NCI-H345 (cell line): ENCODE measurements around the gene MTG2.
"Not testable (repeated sequence)": the region's sequence is repeated elsewhere in the genome, so short reads cannot be mapped to it uniquely, and the experiment has no call there.

Source experiments
- DNase-seq: peaks from one replicate; lab custom pipeline; 2025; lab: John Stamatoyannopoulos, UW

The MTG2 gene

DNA sequence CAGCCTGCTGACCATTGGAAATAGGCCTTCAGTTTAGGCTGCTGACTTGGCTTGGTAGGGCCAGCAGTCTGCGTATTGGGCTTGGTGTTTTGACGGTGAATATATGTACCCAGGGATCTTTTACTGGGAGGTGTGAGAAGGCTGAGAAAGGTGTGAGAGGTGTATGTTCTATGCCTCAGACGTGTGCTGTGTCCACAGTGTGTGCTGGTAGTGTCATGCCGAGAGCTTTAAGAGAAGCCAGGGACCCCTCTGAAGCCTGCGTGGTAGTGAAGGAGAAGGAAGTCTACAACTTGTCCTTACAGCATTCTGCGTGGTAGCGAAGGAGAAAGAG is 37.2 kb upstream of the MTG2 start:
- DNase-seq: no peak

DNA sequence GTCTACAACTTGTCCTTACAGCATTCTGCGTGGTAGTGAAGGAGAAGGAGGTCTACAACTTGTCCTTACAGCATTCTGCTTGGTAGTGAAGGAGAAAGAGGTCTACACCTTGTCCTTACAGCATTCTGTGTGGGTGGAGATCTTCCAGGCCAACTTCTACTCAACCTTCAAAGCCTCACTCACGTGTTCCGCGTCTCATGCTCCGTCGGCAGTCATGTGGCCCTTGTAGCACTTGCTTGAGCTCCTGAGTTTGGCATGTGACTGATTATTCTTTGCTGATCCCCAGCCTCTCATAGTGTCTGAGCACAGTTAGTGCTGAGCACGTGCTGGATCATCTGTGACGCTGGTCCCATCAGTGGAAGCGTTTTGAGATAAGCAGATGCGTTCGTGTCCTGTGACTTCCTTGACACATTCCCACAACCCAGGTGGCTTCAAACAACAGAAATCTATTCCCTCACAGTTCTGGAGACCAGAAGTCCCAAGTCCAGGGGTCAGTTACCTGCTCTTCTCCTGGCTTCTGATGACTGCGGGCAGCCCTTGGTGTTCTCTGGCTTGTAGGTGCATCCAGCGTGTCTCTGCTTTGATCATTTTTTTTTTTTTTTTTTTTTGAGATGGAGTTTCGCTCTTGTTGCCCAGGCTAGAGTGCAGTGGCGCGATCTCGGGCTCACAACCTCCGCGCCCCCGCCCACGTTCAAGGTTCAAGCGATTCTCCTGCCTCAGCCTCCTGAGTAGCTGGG is 36.6 kb upstream of the MTG2 start:
- DNase-seq: no peak

DNA sequence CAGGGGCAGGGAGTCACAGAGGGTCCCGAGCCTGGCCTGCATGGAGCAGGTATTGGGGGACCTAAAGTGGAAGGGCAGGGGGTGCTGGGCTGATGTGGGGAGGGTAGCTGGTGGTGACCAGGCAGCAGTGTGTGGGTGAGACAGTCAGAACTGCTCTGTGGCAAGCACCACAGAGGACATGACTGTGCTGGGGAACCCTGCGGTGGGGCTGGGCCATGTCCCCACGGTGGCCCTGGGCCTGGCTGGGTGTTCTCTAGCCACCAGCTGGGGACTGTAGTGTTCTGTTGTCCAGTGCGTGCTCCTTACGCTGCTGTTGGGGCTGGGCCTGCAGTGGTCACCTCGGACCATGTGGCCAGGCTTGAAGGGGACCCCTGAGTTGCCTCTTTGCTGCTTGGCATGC is 35.7 kb upstream of the MTG2 start:
- no peak for DNase-seq

DNA sequence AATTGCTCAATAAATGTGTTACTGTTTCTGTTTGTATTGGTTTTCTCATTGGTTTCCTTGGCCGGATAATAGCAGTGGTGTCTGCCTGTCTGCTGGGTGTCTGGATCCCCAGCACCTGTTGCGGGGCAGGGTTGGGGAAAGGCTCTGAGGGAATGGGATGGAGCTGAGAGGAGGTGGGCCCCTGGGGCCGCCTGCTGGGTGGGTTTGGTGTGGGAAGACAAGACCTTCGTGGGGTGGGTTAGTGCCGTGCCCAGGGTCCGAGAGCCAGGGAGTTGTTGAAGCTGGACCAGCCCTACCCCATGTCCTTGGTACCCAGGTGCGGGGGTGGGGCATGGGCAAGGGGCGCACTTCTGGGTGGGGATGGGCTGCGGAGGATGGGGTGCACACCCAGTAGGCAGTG is 35.3 kb upstream of the MTG2 start:
- DNase-seq: no peak

- DNase-seq: not testable (repeated sequence)
These were observed 34.4 kb upstream of the MTG2 start for GRCh38 chr20:62148383-62148782.

DNA sequence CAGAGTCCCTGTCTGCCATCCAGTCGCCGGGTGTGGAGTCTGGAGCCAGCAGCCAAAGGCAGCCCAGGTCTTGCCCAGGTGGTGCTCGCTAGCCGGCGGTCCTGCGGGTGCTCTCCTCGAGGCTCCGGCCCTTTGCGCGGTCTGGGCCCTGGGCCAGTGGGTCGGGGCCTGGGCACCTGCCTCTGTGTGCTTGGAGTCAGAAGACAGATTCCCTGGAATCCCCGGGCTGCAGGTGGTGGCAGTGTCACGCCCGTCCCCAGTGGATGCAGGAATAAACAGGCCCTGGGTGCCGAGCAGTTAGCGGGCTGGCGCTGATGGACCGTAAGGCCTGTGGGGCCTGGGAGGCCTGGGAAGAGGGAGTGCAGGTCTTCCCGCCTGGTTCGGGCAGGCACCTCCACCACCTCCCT is 33.9 kb upstream of the MTG2 start:
- DNase-seq: no peak

GRCh38 chr20:62149532-62150309 is 33.1 kb upstream of the MTG2 start:
- no peak for DNase-seq

GRCh38 chr20:62150310-62150575 is 32.6 kb upstream of the MTG2 start:
- DNase-seq: no peak

GRCh38 chr20:62151225-62151624 is 31.6 kb upstream of the MTG2 start:
- no peak for DNase-seq

DNA sequence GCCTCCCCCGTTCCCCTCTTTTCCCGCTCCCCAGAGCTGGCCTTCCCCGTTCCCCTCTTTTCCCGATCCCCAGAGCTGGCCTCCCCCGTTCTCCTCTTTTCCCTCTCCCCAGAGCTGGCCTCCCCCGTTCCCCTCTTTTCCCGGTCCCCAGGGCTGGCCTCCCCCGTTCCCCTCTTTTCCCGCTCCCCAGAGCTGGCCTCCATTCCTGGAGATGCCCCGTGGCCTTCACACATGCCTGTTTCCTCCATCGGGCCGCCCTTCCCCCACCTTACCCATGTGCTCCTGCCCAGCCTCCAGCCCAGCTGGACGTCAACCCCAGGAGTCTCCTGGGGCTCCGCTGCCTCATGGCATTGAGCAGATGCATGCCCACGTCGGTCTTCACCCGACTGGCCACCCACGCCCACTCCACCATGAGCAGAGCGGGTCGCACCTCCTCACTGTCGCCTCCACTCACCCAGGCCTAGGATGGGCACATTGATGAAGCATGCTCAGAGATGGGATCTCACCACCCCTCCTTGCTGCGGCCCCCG is 30.9 kb upstream of the MTG2 start:
- DNase-seq: no peak

- DNase-seq: no peak
These were observed 27.2 kb upstream of the MTG2 start for GRCh38 chr20:62155428-62156253.

DNA sequence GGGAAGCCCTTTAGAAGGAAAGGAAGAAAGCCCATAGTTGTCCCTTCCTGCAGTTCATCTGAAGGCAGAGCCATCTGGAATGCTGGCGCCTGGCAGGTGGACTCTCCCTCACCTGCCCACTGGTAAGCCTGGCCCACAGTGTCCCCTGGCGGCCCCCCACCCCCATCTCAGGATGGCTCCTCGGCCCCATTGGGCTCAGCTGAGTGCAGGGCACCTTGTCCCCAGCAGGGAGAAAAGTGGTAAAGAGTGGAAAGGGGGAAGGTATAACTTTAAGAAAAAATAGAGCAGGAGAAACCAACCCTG is 26.6 kb upstream of the MTG2 start:
- DNase-seq: no peak

- peak; percentile 37 for DNase-seq
These were observed 26.0 kb upstream of the MTG2 start for GRCh38 chr20:62156592-62157386.

DNA sequence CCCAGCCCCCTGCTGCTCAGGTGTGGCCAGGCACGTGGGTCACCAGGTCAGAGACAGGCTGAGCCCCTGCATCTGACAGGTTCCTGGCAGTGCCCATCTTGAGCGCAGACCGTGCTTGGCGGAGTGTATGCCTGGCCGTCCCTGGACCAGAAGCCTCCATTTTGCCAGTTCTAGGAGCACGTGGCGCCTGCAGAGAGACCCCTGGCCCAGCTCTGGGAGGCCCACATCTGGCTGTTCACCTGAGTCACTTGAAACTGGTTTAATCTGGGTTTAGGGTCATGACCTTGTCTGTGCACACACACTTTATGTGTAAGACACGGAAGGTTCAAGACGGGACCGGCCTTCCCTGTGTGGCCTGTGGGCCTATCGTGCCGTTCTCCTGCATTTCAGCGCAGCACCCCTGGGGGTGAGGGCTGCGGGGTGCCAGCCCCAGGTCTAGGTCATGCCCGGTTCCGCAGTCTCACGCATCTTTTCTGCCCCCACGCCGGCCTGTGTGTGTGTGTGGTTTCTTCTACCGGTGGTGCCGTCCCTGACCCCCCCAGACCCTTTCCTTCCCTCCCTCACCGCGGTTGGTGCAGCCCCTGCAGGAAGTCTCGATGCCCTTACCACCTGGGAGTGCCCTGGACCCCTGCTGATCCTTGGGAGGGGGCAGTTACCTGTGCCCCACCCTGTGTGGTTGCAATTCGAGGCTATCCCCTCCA is 25.3 kb upstream of the MTG2 start:
- DNase-seq: no peak

GRCh38 chr20:62158088-62158400 is 24.8 kb upstream of the MTG2 start:
- DNase-seq: no peak

DNA sequence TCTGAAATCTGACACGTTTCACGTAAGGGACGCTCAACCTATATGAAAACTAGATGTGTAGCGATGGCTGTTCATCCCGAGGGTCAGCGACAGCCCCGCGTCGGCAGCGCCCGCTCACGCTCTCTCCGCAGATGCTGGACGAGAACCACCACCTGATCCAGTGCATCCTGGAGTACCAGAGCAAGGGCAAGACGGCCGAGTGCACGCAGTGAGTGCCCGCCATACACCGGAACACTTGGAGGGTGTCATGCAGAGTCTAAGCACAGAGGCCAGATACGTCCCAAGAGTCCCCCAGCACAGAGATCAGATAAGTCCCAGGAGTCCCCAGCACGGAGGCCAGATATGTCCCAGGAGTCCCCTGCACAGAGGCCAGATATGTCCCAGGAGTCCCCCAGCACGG is 24.3 kb upstream of the MTG2 start:
- no peak for DNase-seq

- no peak for DNase-seq
These were observed 23.8 kb upstream of the MTG2 start for GRCh38 chr20:62159052-62159451.

- no peak for DNase-seq
These were observed 23.0 kb upstream of the MTG2 start for GRCh38 chr20:62159839-62160238.

- DNase-seq: no peak
These were observed 22.6 kb upstream of the MTG2 start for GRCh38 chr20:62160253-62160652.

DNA sequence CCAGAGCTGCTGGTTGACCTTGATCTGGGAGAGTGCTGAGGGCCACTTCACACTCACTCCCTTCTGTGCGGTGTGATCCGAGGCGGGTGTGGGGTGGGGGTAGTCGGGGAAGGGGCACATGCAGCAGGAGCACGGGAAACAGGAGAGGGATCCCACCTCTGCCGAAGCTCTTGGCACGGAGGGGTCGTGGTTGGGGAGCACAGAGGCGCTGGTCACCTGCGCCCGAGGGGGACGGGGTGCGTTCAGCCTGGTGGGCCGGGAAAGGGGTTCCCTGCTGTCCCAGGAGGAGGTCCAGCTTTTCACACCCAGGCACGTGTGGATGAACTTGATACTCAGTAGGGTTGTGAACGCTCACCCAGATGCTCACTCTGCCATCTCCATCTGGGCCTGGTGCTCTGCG is 22.0 kb upstream of the MTG2 start:
- no peak for DNase-seq

DNA sequence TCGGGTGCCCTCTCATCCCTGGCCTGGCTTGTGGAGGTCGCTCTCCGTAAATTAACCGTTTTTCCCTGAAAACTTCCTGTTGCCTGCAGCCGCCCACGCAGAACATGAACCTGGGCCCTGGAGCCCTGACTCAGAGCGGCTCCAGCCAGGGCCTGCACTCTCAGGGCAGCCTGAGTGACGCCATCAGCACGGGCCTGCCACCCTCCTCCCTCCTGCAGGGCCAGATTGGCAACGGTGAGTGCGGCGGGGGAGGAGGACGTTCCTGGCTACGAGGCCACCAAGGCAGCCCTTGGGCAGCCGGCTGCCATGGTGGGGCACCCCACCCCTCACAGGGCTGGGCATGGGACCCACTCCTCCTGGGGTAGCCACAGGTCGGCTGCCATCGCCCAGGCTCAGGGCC is 21.5 kb upstream of the MTG2 start:
- no peak for DNase-seq
